Parathyroid adenoma (tissue), 2 donors: Measurements from ENCODE around the gene STN1.

Experiments used
- H2AFZ ChIP-seq: fragments of 300-600 bp; sonication (generic); one replicate; pipeline ENCODE4 v1.7.0; 2017; ENCODE audit warnings: antibody characterized with exemption, mild to moderate bottlenecking
- H3K27ac ChIP-seq: fragments of 300-600 bp; sonication (generic); one replicate; pipeline ENCODE4 v1.7.0; 2017
- H3K27me3 ChIP-seq: fragments of 300-600 bp; sonication (generic); one replicate; pipeline ENCODE4 v1.7.0; 2017; ENCODE audit warnings: low read length; ENCODE audit not compliant: control insufficient read depth, insufficient read depth
- H3K36me3 ChIP-seq: fragments of 300-600 bp; sonication (generic); one replicate; pipeline ENCODE4 v1.7.0; 2017; ENCODE audit warnings: low read length; ENCODE audit not compliant: control insufficient read depth, insufficient read depth
- H3K4me1 ChIP-seq: fragments of 300-600 bp; sonication (generic); one replicate; pipeline ENCODE4 v1.7.0; 2017; ENCODE audit warnings: control low read depth
- H3K4me2 ChIP-seq: fragments of 300-600 bp; sonication (generic); one replicate; pipeline ENCODE4 v1.7.0; 2017; ENCODE audit warnings: low read length
- H3K4me3 ChIP-seq: fragments of 300-600 bp; sonication (generic); one replicate; pipeline ENCODE4 v1.7.0; 2017; ENCODE audit warnings: low read depth, low read length
- H3K79me2 ChIP-seq: fragments of 300-600 bp; sonication (generic); one replicate; pipeline ENCODE4 v1.7.0; 2017; ENCODE audit warnings: control low read depth
- H3K9ac ChIP-seq: fragments of 300-600 bp; sonication (generic); one replicate; pipeline ENCODE4 v1.7.0; 2017; ENCODE audit warnings: mild to moderate bottlenecking
- H3K9me3 ChIP-seq: fragments of 300-600 bp; sonication (generic); one replicate; pipeline ENCODE4 v1.7.0; 2017; ENCODE audit warnings: low read length; ENCODE audit not compliant: control insufficient read depth
- CTCF ChIP-seq: fragments of 300-600 bp; sonication (generic); IDR thresholded peaks from one replicate; pipeline ENCODE4 v1.7.0; 2017; ENCODE audit warnings: antibody characterized with exemption, mild to moderate bottlenecking
- donor health status: primary hyperparathyroidism.

The STN1 gene

DNA sequence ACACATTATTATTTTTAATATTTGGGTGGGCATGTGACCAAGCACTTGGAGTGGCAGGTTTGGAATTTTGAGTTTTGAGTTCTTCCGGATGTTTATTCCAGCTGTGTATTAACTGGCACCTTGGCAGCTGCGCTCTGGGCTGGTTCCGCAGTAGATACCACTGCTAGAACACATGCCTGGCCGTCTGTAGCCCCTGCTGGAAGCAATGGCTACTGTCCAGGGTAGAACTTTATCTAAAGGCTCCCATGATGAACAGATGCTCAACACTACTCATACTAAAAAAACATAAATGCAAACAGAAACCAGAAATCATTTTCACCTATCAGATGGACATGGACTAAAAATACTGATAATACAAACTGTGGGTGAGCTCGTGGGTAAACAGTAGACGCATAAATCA, 43.3 kb downstream of the STN1 start:
- H3K36me3 ChIP-seq = no peaks in the 10 kb centered on the region
- no peak overlapping the region for H2AFZ ChIP-seq
- H3K4me1 ChIP-seq = peaks cover 7% of the 10 kb centered on the region
- no peaks in the 10 kb centered on the region for H3K27me3 ChIP-seq
- TF ChIP-seq CTCF = no peak
- H3K4me3 ChIP-seq = no peak overlapping the region
- no peak overlapping the region for H3K9ac ChIP-seq
- H3K79me2 ChIP-seq = no peaks in the 10 kb centered on the region
- H3K9me3 ChIP-seq = no peaks in the 10 kb centered on the region
- H3K27ac ChIP-seq = no peak overlapping the region
- no peak overlapping the region for H3K4me2 ChIP-seq

DNA sequence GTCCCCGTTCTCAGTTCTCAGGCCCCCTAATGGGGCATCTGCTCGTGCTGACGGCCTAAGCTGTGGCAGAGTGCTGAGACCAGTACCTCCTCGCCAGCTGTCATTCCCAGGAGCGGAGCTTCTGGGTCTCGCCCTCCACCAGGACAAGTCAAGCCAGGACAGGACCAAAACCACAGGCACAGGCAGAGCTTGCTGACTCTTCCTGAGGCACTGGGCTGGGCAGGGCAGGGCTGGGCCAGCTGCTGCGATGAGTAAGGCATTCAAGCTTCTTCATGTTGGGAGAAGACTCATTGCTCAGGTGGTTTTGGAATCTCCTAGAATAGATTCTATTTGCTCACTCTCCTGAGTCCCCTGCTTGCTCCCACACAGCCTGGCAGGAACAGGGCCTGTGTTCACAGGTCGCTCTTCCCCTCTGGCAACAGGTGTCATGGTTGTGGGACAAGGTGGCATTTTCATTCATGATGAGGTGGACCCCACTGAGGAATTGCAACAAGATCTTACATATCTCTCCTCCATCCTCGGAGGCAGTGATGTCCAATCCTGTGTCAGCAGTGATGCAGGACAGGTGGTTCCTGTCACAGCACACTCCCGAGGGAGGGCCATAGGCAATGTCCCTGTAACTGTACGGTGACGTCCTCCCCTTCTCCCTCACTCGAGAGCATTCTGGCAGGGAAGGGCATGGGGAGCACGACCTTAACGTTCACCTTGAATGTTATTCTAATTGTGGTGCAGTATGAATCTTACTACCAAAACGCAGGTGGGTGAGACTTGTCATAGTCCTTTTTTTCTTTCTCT, 45.6 kb downstream of the STN1 start:
- no peak overlapping the region for H3K9ac ChIP-seq
- H3K9me3 ChIP-seq = no peaks in the 10 kb centered on the region
- H3K4me1 ChIP-seq = no peaks in the 10 kb centered on the region
- no peak overlapping the region for H3K4me3 ChIP-seq
- no peak overlapping the region for H3K27ac ChIP-seq
- no peaks in the 10 kb centered on the region for H3K27me3 ChIP-seq
- H3K79me2 ChIP-seq = no peaks in the 10 kb centered on the region
- no peak for TF ChIP-seq CTCF
- no peak overlapping the region for H2AFZ ChIP-seq
- H3K4me2 ChIP-seq = no peak overlapping the region
- H3K36me3 ChIP-seq = no peaks in the 10 kb centered on the region

- no peak for TF ChIP-seq CTCF
- Histone ChIP-seq H3K36me3 (no peaks in the 10 kb centered on the region), H3K9ac (no peak overlapping the region), H3K27ac (no peak overlapping the region), H3K9me3 (no peaks in the 10 kb centered on the region), H3K79me2 (no peaks in the 10 kb centered on the region), H2AFZ (no peak overlapping the region), H3K4me2 (no peak overlapping the region), H3K4me1 (no peaks in the 10 kb centered on the region), H3K4me3 (no peak overlapping the region), H3K27me3 (no peaks in the 10 kb centered on the region)
Observed at GRCh38 chr10:103871006-103871405, 47.0 kb downstream of the STN1 start.

- H3K9me3 ChIP-seq = no peaks in the 10 kb centered on the region
- no peak for TF ChIP-seq CTCF
- H3K4me3 ChIP-seq = no peak overlapping the region
- no peak overlapping the region for H3K27ac ChIP-seq
- H3K79me2 ChIP-seq = no peaks in the 10 kb centered on the region
- H3K9ac ChIP-seq = no peak overlapping the region
- no peaks in the 10 kb centered on the region for H3K27me3 ChIP-seq
- no peak overlapping the region for H3K4me2 ChIP-seq
- H2AFZ ChIP-seq = no peak overlapping the region
- no peaks in the 10 kb centered on the region for H3K36me3 ChIP-seq
- H3K4me1 ChIP-seq = no peaks in the 10 kb centered on the region
Observed at GRCh38 chr10:103870516-103870915, 47.5 kb downstream of the STN1 start.

DNA sequence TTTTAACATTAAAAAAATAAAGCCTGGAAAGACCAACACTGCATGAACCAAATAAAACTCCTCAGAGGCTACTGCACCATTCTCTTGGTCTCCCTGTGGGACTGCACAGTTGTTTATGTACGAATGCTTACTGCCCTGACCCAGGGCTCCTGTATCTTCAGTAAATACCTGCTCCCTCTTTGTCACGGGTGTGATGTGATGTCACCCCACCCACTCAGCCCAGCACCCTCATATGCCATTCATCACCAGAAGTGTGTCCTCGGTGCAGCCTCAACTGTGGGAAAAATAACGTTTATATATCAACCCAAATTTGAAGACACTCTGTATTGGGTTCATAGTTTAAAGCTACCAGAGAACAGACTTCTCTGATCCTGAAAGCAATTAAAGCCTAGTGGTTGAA, 48.6 kb downstream of the STN1 start:
- no peak overlapping the region for H3K4me2 ChIP-seq
- H3K27me3 ChIP-seq = no peaks in the 10 kb centered on the region
- no peak overlapping the region for H3K27ac ChIP-seq
- no peak overlapping the region for H2AFZ ChIP-seq
- H3K4me1 ChIP-seq = no peaks in the 10 kb centered on the region
- no peak for TF ChIP-seq CTCF
- H3K36me3 ChIP-seq = no peaks in the 10 kb centered on the region
- H3K4me3 ChIP-seq = no peak overlapping the region
- H3K79me2 ChIP-seq = no peaks in the 10 kb centered on the region
- H3K9me3 ChIP-seq = no peaks in the 10 kb centered on the region
- H3K9ac ChIP-seq = no peak overlapping the region
